ENCODE results near the gene PHF2. TPM values are rescaled to one million over a fixed set of nuclear protein-coding genes. Genes with fewer than 3 reads are reported as not detected.
A peak's percentile ranks its signal among the peaks of the same experiment; 100 is the strongest.

Gene PHF2
- total and polyA plus RNA-seq, 9 of the 15 experiments (the other 6 are each of a cell fraction or from before 2014, with no cell fraction given) = 0.37 to 14.4 (median 8.1) TPM

- TF ChIP-seq E2F1 (CRISPR knock-in tag; IDR thresholded peaks at IDR 0.05) (0 out of 2 replicates have a peak, but pooled peaks have one; percentile 40), HNRNPLL (IDR thresholded peaks at IDR 0.05; ENCODE audit: low read depth, low read length, poor library complexity, severe bottlenecking) (no peak), THAP12 (CRISPR knock-in tag; IDR thresholded peaks at IDR 0.05) (no peak), SNAPC5 (CRISPR knock-in tag; IDR thresholded peaks at IDR 0.05) (no peak), ZBTB2 (IDR thresholded peaks at IDR 0.05) (no peak), ZNF785 (CRISPR knock-in tag; IDR thresholded peaks at IDR 0.05) (no peak), RHOXF2B (CRISPR knock-in tag; conservative IDR thresholded peaks at IDR 0.05) (no peak), KLF1 (tag; IDR thresholded peaks at IDR 0.05) (no peak), MCM5 (IDR thresholded peaks at IDR 0.05; ENCODE audit: low read depth) (no peak), ETS1 (conservative IDR thresholded peaks at IDR 0.05; ENCODE audit: control insufficient read depth, low read depth, low read length) (no peak), ATF1 (CRISPR knock-in tag; IDR thresholded peaks at IDR 0.05) (no peak), ATF1 (tag; IDR thresholded peaks at IDR 0.05) (no peak), TEAD2 (tag; IDR thresholded peaks at IDR 0.05) (no peak), BCL6 (CRISPR knock-in tag; IDR thresholded peaks at IDR 0.05) (no peak), FOXM1 (IDR thresholded peaks at IDR 0.05; ENCODE audit: low read depth) (no peak), FOXM1 (CRISPR knock-in tag; IDR thresholded peaks at IDR 0.05; ENCODE audit: low read depth) (no peak), SMARCE1 (IDR thresholded peaks at IDR 0.05) (0 out of 2 replicates have a peak, but pooled peaks have one; percentile 47), MAZ (CRISPR knock-in tag; conservative IDR thresholded peaks at IDR 0.05 in 1 of 2, IDR thresholded peaks at IDR 0.05 in 1 of 2) (peak in 1 of 2 experiments; percentile 44; a peak in 1 of 4 replicates), NR4A1 (CRISPR knock-in tag; IDR thresholded peaks at IDR 0.05) (no peak), NR4A1 (tag; IDR thresholded peaks at IDR 0.05) (no peak)
Observed at GRCh38 chr9:93668261-93668871, 92.0 kb downstream of the PHF2 start (continued).
